ENCODE data around the gene APOF.
A peak's percentile ranks its signal among the peaks of the same experiment; 100 is the strongest.
"Not testable (repeated sequence)": the region's sequence is repeated elsewhere in the genome, so short reads cannot be mapped to it uniquely, and the experiment has no call there.

The APOF gene

DNA sequence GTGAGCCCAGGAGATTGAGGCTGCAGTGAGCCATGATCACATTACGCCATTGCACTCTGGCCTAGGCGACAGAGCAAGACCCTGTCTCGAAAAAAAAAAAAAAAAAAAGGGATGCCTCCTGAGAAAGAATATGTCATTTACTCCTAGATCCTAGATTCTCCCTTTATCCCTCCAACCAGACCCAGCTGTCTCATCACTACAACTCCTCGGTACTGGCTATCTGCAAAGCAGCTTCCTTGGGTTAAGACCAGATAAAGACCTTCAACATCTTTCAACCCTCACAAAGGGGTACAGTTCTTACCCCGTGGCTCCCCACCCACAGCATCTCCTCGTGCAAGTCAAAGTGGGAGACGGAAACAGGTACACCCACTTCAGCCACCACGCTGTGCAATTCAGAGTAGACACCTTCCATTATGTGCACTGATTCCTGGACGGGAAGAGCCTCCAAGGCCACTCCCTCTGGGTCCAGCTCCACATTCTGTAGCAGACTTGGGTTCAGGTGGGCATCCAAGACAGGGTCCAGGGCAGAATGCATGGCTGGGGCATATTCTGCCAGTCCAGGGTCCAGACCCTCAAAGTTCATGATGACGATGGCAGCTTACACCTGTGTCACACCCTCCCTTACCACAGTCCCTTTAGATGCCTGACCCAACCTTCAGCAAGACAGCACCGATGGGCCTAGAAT, 30.0 kb downstream of the APOF start:
- DNase-seq (ENCODE audit: low spot score): no peak

- no peak for DNase-seq (ENCODE audit: low spot score)
Observed at GRCh38 chr12:56330936-56331490, 31.6 kb downstream of the APOF start.

DNA sequence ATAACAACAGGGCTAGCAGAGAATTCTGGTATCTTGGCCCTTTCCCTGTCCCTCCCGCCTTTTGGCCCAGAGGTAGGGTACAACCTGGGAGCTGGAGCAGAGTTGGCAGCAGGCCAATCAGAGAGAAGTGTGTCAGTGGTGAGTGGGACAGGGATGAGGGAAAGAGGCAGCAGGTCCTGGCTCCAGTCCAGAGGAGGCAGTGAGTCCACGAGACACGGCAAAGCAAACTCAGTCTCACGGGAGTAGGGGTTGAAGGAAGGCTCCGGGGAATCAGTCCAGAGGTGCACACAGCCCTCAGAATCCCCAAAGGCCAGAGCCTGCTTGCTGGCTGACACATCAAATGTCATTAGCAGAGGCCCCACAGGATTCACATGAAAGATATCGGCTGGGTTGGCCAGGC, 36.1 kb downstream of the APOF start:
- DNase-seq (ENCODE audit: low spot score): no peak

GRCh38 chr12:56326126-56326525, 36.5 kb downstream of the APOF start:
- DNase-seq (ENCODE audit: low spot score): no peak

DNA sequence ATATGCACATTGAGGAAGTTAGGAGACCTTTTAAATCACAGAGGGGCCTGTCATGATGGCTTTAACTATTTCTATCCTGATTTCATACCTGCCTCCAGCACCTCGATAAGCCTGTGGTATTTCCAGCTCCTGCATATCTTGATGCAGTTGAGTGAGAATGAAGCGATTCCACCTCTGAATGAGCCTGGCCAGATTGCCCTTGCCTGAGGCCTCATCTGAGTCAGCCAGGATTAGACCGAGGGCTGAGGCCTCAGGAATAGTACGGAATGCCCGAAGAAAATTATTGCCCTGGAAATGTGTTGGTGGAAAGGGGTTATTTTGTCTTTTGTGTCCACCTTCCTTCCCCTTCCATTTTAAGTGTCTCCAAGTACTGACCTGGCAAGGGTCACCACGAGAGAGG, 38.5 kb downstream of the APOF start:
- no peak for DNase-seq (ENCODE audit: low spot score)

- not testable (repeated sequence) for DNase-seq (ENCODE audit: low spot score)
Observed at GRCh38 chr12:56321610-56322009, 41.0 kb downstream of the APOF start.

- no peak for DNase-seq (ENCODE audit: low spot score)
Observed at GRCh38 chr12:56321027-56321426, 41.6 kb downstream of the APOF start.

GRCh38 chr12:56317675-56318074, 45.0 kb downstream of the APOF start:
- DNase-seq (ENCODE audit: low spot score): no peak

DNA sequence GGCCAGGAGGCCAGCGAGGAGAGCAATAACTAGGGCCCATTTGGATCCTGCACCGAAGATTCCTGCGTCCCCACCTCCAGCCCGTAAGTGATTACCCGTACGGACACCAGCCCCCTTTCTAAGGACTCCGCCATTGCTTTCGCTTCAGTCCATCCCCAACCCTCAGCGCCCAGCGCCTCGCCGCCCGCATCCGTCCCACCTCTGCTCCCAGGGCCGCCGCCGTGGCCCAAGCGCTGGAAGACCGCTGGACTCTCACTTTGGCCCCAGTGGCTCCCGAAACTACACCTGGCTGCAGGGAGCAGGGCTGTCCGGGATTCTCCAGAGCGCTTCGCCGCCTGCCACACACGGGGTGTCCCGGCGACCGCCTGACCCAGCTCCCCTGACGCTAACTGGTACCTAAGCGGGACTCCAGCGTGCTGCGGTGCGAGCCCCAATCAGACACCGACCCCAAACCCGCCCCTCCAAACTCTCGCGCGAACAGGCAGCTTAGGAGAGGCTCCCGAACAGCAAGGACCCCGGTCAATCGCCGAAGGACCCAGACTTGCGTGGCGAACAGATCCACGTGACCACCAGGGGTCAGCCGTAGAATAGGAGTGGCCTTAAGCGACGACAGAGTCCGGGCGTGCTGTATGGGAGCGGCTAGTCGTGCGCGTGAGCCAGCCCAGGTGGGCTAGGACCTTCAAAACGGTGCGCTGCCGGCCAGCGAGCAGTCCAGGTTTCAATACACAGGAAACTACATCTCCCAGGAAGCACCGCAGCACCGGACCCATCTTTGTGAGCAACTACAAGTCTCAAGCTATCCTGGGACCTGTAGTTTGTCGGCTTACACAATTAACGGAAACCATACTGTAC, 46.8 kb downstream of the APOF start, which contains the start of gene CNPY2:
Gene CNPY2, minus strand, starts transcription at position 367 of the 852 bp plus-strand sequence. CDS start 771 bp downstream, outside the sequence.
- DNase-seq (ENCODE audit: low spot score): peak; percentile 97

DNA sequence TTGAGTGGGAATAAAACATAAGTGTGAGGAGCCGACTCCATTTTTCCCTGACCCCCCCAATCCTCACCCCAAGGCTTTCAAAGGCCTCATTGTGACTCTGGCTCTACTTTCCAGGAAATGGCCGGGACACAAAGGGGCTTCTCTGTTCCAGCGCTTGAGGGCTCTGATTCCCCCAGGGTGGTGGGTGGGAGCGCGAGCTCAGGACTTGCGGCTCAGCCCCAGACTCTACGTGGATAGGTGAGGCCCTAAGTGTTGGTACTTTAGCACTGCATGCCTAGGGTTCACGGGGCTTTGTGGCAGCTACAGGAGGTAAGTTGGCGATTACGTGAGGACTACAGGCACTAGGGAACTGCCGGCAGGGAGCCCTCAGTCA, 47.4 kb downstream of the APOF start:
- no peak for DNase-seq (ENCODE audit: low spot score)

- no peak for DNase-seq (ENCODE audit: low spot score)
Observed at GRCh38 chr12:56311003-56311402, 51.7 kb downstream of the APOF start.
